Measurements from ENCODE around the gene BBC3.

DNA sequence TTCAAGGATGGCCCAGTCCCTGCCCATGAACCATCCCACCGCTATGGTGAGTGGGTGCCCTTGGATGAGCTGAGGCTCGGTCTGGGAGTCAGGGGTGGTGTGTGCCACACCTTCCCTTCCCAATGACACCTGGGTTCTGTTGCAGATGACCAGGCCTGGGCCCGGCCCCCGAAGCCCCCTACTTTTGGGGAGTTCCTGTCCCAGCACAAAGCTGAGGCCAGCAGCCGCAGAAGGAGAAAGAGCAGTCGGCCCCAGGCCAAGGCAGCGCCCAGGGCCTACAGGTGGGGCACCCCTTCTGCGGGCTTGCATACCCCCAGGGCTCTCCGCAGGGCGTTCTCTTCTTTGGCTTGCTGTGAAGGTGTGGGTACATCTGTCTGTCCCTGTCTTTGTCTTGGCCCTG lies 39.4 kb upstream of the BBC3 start:
- TF ChIP-seq CREB1 (CRISPR knock-in tag; IDR thresholded peaks at IDR 0.05; ENCODE audit: low read depth) (no peak), POLR2AphosphoS5 (IDR thresholded peaks at IDR 0.05; ENCODE audit: low read depth) (no peak), EZH2phosphoT487 (IDR thresholded peaks at IDR 0.05; ENCODE audit: unreplicated experiment) (no peak), EZH2 (IDR thresholded peaks at IDR 0.05; ENCODE audit: low read depth, unreplicated experiment) (no peak), ZNF331 (CRISPR knock-in tag; IDR thresholded peaks at IDR 0.05; ENCODE audit: low read depth) (no peak), STAT1 (IDR thresholded peaks at IDR 0.05; ENCODE audit: unreplicated experiment) (no peak)
- TF ChIP-seq, protein P1, sequence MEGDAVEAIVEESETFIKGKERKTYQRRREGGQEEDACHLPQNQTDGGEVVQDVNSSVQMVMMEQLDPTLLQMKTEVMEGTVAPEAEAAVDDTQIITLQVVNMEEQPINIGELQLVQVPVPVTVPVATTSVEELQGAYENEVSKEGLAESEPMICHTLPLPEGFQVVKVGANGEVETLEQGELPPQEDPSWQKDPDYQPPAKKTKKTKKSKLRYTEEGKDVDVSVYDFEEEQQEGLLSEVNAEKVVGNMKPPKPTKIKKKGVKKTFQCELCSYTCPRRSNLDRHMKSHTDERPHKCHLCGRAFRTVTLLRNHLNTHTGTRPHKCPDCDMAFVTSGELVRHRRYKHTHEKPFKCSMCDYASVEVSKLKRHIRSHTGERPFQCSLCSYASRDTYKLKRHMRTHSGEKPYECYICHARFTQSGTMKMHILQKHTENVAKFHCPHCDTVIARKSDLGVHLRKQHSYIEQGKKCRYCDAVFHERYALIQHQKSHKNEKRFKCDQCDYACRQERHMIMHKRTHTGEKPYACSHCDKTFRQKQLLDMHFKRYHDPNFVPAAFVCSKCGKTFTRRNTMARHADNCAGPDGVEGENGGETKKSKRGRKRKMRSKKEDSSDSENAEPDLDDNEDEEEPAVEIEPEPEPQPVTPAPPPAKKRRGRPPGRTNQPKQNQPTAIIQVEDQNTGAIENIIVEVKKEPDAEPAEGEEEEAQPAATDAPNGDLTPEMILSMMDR (conservative IDR thresholded peaks at IDR 0.05; ENCODE audit: low read depth in 2 of 2): no peak

Data from GM23338 (cell line).